Large intestine (tissue), 3 donors: Measurements from ENCODE around the gene ABCG4. TPM values are rescaled to one million over a fixed set of nuclear protein-coding genes. Genes with fewer than 3 reads are reported as not detected.

Experiments
- DNase-seq, 2 donors: peaks; one replicate each; pipeline versions ENCODE4 v3.0.0 to v3.0.0-alpha.2; 2013
- H3K27ac ChIP-seq: one replicate; pipeline ENCODE4 v1.5.1; 2013; ENCODE audit warnings: low read length
- H3K27me3 ChIP-seq: 2 replicates; pipeline ENCODE4 v1.6.1; 2013; ENCODE audit warnings: low read length; ENCODE audit not compliant: control insufficient read depth, insufficient read depth
- H3K36me3 ChIP-seq: 2 replicates; pipeline ENCODE4 v1.6.1; 2013; ENCODE audit warnings: low read length; ENCODE audit not compliant: control insufficient read depth, insufficient read depth
- H3K4me1 ChIP-seq: one replicate; pipeline ENCODE4 v1.6.1; 2013; ENCODE audit warnings: low read length; ENCODE audit not compliant: control insufficient read depth, insufficient read depth
- H3K4me3 ChIP-seq: one replicate; pipeline ENCODE4 v1.5.1; 2013; ENCODE audit warnings: low read length
- H3K9me3 ChIP-seq: one replicate; pipeline ENCODE4 v1.6.1; 2013; ENCODE audit warnings: mild to moderate bottlenecking, low read depth, low read length, moderate library complexity; ENCODE audit not compliant: control insufficient read depth
- WGBS: methylation state at CpG from one replicate; pipeline ENCODE4 v1.1.5; 2013; ENCODE audit warnings: low lambda C conversion rate; ENCODE audit not compliant: insufficient coverage; 5-methylcytosine and 5-hydroxymethylcytosine counted together
- polyA plus RNA-seq: library from polyadenylated mRNA; unstranded; fragments of 120-200 nt; gene quantifications from one replicate; pipeline ENCODE4 v1.2.1, GENCODE V29; 2013

The ABCG4 gene
- polyA plus RNA-seq, 1 donor = 1.2 TPM

DNA sequence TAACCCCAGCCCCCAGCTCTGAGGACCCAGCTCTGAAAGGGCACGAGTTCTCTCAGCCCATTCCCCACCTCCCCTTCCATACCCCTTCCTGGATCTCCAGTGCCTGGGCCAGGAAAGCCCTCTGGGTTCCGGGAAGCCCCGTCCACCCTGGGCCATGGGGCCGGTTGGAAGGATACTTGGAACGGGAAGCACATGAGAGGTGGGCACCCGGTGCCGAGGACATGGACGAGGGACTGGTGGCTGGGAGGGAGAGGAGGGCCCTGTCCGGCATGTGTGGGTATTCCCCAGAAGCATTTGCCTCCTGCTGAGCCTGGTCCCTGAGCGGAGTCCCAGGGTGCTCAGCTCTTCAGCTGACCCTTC is 32.6 kb upstream of the ABCG4 start:
- no peaks in the 10 kb centered on the region for H3K27me3 ChIP-seq
- H3K36me3 ChIP-seq = peaks cover 58% of the 10 kb centered on the region
- peaks cover 4% of the 10 kb centered on the region for H3K4me1 ChIP-seq
- H3K27ac ChIP-seq = no peak overlapping the region
- no peaks in the 10 kb centered on the region for H3K9me3 ChIP-seq
- no peak overlapping the region for H3K4me3 ChIP-seq
- WGBS = no CpG with 5 or more reads among the region's 10 CpGs
- DNase-seq = no peak

DNA sequence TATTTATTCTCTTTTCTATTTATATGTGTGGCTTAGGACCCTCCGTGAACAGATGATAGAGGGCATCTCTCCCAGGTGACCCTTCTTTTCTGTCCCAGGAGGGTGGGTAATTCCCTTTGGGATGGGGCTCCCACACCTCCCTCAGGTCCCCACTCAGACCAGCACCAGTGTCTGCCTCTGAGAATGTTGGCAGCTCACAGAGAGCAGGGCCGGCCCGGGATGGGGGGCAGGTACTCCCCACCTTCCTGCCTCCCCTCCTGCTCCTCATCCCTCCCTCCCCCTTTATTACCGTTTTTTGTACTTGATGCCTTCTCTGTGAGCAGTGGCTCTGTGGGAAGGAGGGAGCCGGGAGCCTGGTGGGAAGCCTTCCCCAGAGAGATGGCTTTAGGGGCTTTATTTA is 32.3 kb upstream of the ABCG4 start:
- H3K4me1 ChIP-seq = peaks cover 4% of the 10 kb centered on the region
- no peak overlapping the region for H3K27ac ChIP-seq
- H3K9me3 ChIP-seq = no peaks in the 10 kb centered on the region
- H3K4me3 ChIP-seq = no peak overlapping the region
- no peak for DNase-seq
- H3K36me3 ChIP-seq = peaks cover 54% of the 10 kb centered on the region
- H3K27me3 ChIP-seq = no peaks in the 10 kb centered on the region
- WGBS = no CpG with 5 or more reads among the region's 5 CpGs

DNA sequence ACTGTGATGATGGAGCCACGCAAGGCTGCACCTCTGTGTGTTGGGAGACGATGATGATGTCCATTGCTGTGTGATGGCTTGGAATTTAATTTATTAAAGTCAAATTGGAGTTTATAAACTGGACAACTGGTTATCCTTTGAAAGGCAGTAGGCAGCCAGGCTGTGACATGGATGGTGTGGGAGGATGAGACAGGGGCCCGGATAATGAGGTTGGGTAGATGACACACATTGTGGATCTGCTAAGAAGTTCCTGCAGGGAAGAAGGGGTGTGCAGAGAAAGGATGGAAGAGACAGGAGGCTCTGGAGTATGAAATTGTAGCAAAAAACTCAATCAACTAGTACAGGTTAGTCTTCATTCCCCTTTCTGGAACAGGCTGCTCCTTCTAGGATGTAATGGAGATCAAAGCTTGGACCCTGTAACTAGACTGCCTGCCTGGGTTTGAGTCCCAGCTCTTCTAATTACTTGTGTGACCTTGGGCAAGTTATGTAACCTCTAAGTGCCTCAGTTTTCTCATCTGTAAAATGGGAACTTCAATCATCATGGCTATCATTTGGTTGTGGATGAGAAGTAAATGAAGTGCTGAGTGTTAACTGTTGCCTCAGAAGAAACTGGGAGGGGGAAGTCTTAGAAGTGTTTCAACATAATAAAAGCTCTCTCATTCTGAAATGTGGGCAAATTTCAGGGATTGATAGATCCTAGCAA is 31.7 kb upstream of the ABCG4 start:
- Histone ChIP-seq H3K27me3 (no peaks in the 10 kb centered on the region), H3K27ac (no peak overlapping the region), H3K4me3 (no peak overlapping the region), H3K4me1 (peaks cover 6% of the 10 kb centered on the region), H3K9me3 (no peaks in the 10 kb centered on the region), H3K36me3 (peaks cover 48% of the 10 kb centered on the region)
- DNase-seq = no peak
- WGBS = no CpG with 5 or more reads among the region's 3 CpGs

DNA sequence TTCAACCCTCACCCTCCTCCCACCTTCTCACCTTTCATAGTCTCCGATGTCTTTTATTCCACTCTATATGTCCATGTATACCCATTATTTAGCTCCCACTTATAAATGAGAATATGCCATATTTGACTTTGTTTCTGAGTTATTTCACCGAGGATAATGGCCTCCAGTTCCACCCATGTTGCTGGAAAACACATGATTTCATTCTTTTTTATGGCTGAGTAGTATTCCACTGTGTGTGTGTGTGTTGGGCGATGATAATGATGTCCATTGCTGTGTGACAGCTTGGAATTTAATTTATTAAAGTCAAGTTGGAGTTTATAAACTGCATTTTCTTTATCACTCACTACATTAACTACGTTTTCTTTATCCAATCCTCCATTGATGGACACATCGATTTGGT is 30.6 kb upstream of the ABCG4 start:
- H3K27ac ChIP-seq = no peak overlapping the region
- H3K9me3 ChIP-seq = no peaks in the 10 kb centered on the region
- DNase-seq = no peak
- WGBS = 100% methylated on average over 2 of the region's 5 CpGs
- H3K4me1 ChIP-seq = peaks cover 14% of the 10 kb centered on the region
- peaks cover 38% of the 10 kb centered on the region for H3K36me3 ChIP-seq
- H3K27me3 ChIP-seq = no peaks in the 10 kb centered on the region
- H3K4me3 ChIP-seq = no peak overlapping the region

DNA sequence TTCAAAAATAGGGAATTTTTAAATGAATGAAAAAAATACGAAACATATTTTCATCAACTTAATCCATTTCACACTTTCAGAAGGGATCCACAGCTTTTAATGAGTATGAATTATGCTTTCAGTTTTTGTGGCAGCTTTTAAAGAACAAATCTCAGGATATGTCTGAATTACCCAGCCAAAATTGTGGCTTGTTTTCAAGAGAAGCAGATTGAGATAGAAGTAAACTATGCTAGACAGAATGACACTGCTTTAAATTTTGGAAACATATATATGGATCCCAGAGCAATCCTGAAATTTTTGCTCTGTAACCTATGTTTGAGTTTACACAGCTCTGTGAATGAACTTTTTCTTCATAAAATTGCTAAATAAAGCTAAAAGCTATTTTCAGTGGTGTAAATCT is 29.9 kb upstream of the ABCG4 start:
- Histone ChIP-seq H3K4me1 (peaks cover 14% of the 10 kb centered on the region), H3K4me3 (no peak overlapping the region), H3K36me3 (peaks cover 32% of the 10 kb centered on the region), H3K9me3 (no peaks in the 10 kb centered on the region), H3K27me3 (no peaks in the 10 kb centered on the region), H3K27ac (no peak overlapping the region)
- WGBS = 100% methylated on average over 1 of the region's 1 CpG
- DNase-seq = no peak

DNA sequence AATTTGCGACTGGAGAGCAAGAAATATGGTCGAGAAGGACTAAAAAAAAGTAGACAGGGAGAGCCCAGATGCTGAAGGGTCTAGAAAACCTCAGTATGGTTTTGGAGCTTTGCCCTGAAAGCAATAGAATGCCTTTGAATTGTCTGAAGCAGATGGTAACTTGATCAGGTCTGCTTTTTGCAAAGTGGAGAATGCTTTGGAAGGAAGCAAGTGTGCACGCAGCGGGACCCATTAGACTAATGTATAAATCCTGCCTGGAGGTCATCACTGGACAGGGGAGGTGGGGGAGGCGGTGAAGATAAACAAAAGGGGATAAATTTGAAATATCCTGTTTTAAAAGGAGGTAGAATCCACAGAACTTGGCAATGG is 28.2 kb upstream of the ABCG4 start:
- H3K27ac ChIP-seq = peak overlapping the region; percentile 68
- DNase-seq = no peak
- H3K4me3 ChIP-seq = peak overlapping the region; percentile 63
- H3K27me3 ChIP-seq = no peaks in the 10 kb centered on the region
- peaks cover 19% of the 10 kb centered on the region for H3K4me1 ChIP-seq
- peaks cover 27% of the 10 kb centered on the region for H3K36me3 ChIP-seq
- no peaks in the 10 kb centered on the region for H3K9me3 ChIP-seq
- WGBS = 10% methylated on average over 4 of the region's 5 CpGs

DNA sequence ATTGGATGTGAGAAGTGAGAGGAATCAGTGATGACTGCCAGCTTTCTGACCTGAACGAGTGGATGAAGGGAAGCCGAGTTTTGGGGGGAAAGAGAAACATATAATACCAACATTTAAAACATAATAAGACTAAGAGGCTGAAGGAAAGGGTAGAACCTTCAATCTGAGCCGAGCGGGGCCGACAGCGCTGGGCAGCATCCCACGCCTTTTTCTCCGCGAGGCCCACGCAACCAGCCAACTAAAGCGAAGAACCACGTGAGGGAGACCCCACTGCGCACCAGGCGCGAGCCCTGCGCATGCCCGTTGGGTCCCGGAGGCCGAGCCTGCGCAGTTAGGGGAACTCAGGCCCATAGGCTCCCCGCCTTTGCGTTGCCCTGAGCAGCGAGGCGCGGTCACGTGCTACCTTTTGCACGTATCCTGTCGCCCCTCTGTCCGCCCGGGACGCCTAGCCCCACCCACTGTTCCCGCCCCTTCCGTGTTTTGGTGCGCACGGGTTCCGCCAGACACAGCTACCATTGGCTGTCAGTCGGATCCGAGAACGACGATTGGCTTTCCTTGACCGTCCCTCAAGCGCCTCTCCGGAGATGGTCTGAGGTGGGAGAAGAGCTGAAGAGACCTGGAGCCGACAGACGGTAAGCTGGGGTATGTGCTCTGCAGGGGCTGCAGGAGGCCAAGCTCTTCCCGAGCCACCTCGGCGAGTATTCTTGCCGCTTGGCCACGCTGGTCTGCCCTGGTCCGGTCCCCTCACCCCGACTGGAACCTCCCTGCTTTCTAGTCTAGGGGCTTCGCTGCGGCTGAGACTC is 27.6 kb upstream of the ABCG4 start, which contains the start of gene HINFP:
Gene HINFP (plus strand): TSS at position 573 of the 803 bp plus-strand sequence. CDS start 5,365 bp downstream, outside the sequence.
- H3K4me3 ChIP-seq = peak within 1 kb of the TSS; percentile 90
- no peaks in the 10 kb centered on the region for H3K9me3 ChIP-seq
- peaks cover 21% of the 10 kb centered on the region for H3K36me3 ChIP-seq
- H3K27me3 ChIP-seq = no peaks in the 10 kb centered on the region
- WGBS = 0% methylated on average over 5 of the region's 54 CpGs
- H3K4me1 ChIP-seq = peaks cover 25% of the 10 kb centered on the region
- peak within 1 kb of the TSS; percentile 90 for H3K27ac ChIP-seq
- peak; percentile 99 for DNase-seq

DNA sequence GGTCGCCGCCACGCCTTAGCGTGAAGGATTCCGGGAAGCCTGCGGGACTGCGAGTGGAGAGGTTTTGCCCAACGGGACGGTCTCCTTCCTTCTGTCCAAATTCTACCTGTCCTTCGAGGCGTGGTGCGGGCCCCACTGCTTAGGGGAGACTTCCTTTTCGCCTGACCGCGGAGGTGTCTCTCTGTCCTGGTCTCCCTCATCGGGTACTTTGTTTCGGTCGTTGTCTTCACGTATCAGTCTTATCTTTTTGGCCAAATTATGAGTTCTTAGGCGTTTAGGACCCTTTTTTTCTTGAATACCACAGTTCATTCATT is 27.1 kb upstream of the ABCG4 start:
- DNase-seq = no peak
- H3K4me3 ChIP-seq = peak overlapping the region; percentile 90
- peak overlapping the region; percentile 90 for H3K27ac ChIP-seq
- peaks cover 16% of the 10 kb centered on the region for H3K36me3 ChIP-seq
- no CpG with 5 or more reads among the region's 20 CpGs for WGBS
- H3K27me3 ChIP-seq = no peaks in the 10 kb centered on the region
- H3K9me3 ChIP-seq = no peaks in the 10 kb centered on the region
- H3K4me1 ChIP-seq = peaks cover 31% of the 10 kb centered on the region

DNA sequence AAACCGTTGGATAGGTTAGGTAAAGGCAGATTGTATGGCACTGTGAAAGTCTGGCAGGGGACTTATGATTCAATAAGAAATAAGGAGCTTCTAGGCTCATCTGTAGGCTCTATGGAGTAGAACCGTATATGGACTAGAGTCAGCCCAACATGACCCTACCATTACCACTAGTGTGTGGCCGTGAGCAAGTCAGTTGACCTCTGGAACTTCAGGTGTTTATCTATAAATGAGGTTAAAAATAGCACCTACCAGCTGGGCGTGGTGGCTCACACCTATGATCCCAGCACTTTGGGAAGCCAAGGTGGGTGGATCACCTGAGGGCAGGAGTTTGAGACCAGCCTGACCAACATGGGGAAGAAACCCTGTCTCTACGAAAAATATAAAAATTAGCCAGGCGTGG is 23.0 kb upstream of the ABCG4 start:
- peaks cover 30% of the 10 kb centered on the region for H3K4me1 ChIP-seq
- H3K9me3 ChIP-seq = no peaks in the 10 kb centered on the region
- H3K27me3 ChIP-seq = no peaks in the 10 kb centered on the region
- peak overlapping the region; percentile 80 for H3K27ac ChIP-seq
- WGBS = no CpG with 5 or more reads among the region's 6 CpGs
- H3K36me3 ChIP-seq = peaks cover 27% of the 10 kb centered on the region
- H3K4me3 ChIP-seq = no peak overlapping the region
- DNase-seq = peak; percentile 62 to 78

DNA sequence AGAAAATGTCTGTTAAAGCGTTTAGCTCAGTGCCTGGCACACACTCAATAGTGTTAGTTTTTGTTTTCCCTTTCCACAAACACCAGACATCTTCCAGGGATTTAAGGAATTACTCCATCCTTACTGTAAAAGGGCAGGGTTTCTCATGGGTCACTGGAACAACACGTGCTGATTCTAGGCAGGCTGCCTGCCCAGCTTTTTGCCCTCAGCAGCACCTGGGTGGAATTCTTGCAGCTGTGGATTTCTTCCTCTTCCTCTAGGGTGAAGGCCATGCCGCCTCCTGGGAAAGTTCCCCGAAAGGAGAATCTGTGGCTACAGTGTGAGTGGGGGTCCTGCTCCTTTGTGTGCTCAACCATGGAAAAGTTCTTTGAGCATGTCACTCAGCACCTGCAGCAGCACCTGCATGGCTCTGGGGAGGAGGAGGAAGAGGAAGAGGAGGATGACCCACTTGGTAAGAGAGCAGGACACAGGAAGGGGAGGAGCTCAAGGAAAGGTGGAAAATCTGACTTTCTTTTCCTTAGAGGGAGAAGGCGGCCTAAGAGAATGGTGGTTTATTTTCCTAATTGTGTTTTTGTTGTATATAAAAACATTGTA is 22.1 kb upstream of the ABCG4 start:
- DNase-seq = no peak
- Histone ChIP-seq H3K36me3 (peaks cover 37% of the 10 kb centered on the region), H3K27me3 (no peaks in the 10 kb centered on the region), H3K4me1 (peaks cover 28% of the 10 kb centered on the region), H3K9me3 (no peaks in the 10 kb centered on the region), H3K27ac (peak overlapping the region; percentile 80), H3K4me3 (no peak overlapping the region)
- no CpG with 5 or more reads among the region's 5 CpGs for WGBS
